ENCODE data around the gene PPP2R2D.

DNA sequence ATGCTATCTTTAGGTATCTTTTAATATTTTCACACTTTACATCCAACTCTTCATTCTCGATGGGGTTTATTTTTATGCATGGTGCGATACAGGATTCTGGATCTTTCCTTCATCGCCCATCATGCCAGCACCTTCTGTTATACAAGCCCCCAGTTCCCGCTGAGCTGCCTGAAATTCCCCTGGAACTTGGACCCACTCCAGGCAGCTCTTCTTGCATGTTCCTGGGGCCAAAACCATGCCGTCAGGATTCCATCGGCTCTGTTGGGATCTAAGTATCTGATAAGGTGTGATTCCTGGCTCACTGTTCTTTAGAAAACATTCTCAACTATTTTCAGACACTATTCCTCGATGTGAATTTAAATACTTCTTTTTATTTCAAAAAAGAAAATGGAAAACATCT lies 40.5 kb upstream of the PPP2R2D start:
- TF ChIP-seq CTCF (conservative IDR thresholded peaks at IDR 0.05; ENCODE audit: low read length) (no peak), EZH2phosphoT487 (IDR thresholded peaks at IDR 0.05; ENCODE audit: borderline replicate concordance) (no peak)
